ENCODE data around the gene CYP1A1.
A peak's percentile ranks its signal among the peaks of the same experiment; 100 is the strongest.
"Not testable (repeated sequence)": the region's sequence is repeated elsewhere in the genome, so short reads cannot be mapped to it uniquely, and the experiment has no call there.

CYP1A1 gene

DNA sequence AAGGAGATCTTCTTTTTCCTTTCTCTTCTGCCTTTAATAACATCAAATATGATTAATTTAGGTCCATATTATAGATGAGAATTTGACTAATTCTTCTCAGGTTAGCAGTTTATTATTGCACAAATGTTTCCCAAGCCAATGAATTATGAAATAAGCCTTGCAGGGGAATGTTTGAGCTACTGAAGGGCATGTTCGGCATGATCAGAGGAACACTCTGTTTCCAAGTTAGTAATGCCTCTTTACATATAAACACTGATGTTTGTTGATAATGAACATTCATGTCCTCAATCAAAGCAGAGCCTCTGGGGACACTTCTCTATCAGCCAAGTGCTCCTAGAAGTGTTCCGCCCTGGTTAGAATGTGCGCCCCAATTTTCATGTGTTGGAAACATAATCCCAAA, 10.0 kb upstream of the CYP1A1 start:
- no peak overlapping the region for H3K27ac ChIP-seq (ENCODE audit: low read length)
- no peaks in the 10 kb centered on the region for H3K27me3 ChIP-seq (ENCODE audit: control insufficient read depth, insufficient read depth, low read length)
- DNase-seq (ENCODE audit: low read depth, low spot score), result no peak
- no peak overlapping the region for H3K4me3 ChIP-seq (ENCODE audit: low read length)
- H3K9me3 ChIP-seq (ENCODE audit: control insufficient read depth, insufficient read depth, low read length), result no peaks in the 10 kb centered on the region
- WGBS (ENCODE audit: insufficient coverage, insufficient read length), result no CpG with 5 or more reads among the region's 3 CpGs
- H3K36me3 ChIP-seq (ENCODE audit: control insufficient read depth, insufficient read depth, low read length), result no peaks in the 10 kb centered on the region
- H3K4me1 ChIP-seq (ENCODE audit: control insufficient read depth, insufficient read depth, low read length), result no peaks in the 10 kb centered on the region

DNA sequence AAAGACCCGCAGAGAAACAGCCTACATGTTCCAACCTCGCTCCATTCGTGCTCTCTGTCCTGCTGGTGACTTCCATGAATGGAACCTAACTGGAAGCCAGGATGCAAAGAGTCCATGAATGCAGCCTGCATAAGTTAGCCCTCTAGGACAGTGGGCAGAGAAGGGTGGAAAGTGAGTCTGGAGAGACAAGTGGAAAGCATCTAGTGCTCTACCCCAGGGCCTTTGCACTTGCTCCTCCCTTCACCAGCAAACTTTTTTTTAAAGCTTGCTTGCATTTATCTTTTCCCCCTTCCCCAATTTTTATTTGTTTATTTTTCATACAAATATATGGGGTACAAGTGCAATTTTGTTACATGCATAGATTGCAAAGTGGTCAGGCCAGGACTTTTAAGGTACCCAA, 7.9 kb upstream of the CYP1A1 start:
- Histone ChIP-seq H3K27me3 (ENCODE audit: control insufficient read depth, insufficient read depth, low read length) (no peaks in the 10 kb centered on the region), H3K27ac (ENCODE audit: low read length) (no peak overlapping the region), H3K4me1 (ENCODE audit: control insufficient read depth, insufficient read depth, low read length) (no peaks in the 10 kb centered on the region), H3K4me3 (ENCODE audit: low read length) (no peak overlapping the region), H3K9me3 (ENCODE audit: control insufficient read depth, insufficient read depth, low read length) (no peaks in the 10 kb centered on the region), H3K36me3 (ENCODE audit: control insufficient read depth, insufficient read depth, low read length) (no peaks in the 10 kb centered on the region)
- DNase-seq (ENCODE audit: low read depth, low spot score), result no peak
- no CpG with 5 or more reads among the region's 3 CpGs for WGBS (ENCODE audit: insufficient coverage, insufficient read length)

DNA sequence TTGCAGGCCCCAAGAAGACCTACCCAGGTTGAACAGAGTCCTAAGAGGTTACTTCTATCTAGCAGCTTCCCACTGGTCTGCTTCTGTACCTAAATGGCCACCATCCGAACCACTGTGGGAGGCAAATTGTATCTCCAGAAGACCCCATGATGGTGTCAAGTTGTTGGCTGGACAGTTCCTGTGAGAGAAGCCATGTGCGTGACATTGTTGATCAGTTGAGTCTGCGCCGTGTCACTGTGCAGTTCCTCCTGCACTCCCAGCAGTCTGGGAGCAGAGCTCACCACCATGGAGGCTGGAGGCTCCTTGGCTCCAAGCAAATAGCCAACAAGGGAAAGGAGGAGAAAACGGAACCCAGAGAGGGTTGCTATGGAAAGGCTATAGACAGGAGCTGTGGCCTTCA, 7.5 kb upstream of the CYP1A1 start:
- Histone ChIP-seq H3K9me3 (ENCODE audit: control insufficient read depth, insufficient read depth, low read length) (no peaks in the 10 kb centered on the region), H3K4me1 (ENCODE audit: control insufficient read depth, insufficient read depth, low read length) (no peaks in the 10 kb centered on the region), H3K4me3 (ENCODE audit: low read length) (no peak overlapping the region), H3K27me3 (ENCODE audit: control insufficient read depth, insufficient read depth, low read length) (no peaks in the 10 kb centered on the region), H3K36me3 (ENCODE audit: control insufficient read depth, insufficient read depth, low read length) (no peaks in the 10 kb centered on the region), H3K27ac (ENCODE audit: low read length) (no peak overlapping the region)
- WGBS (ENCODE audit: insufficient coverage, insufficient read length), result no CpG with 5 or more reads among the region's 5 CpGs
- no peak for DNase-seq (ENCODE audit: low read depth, low spot score)

DNA sequence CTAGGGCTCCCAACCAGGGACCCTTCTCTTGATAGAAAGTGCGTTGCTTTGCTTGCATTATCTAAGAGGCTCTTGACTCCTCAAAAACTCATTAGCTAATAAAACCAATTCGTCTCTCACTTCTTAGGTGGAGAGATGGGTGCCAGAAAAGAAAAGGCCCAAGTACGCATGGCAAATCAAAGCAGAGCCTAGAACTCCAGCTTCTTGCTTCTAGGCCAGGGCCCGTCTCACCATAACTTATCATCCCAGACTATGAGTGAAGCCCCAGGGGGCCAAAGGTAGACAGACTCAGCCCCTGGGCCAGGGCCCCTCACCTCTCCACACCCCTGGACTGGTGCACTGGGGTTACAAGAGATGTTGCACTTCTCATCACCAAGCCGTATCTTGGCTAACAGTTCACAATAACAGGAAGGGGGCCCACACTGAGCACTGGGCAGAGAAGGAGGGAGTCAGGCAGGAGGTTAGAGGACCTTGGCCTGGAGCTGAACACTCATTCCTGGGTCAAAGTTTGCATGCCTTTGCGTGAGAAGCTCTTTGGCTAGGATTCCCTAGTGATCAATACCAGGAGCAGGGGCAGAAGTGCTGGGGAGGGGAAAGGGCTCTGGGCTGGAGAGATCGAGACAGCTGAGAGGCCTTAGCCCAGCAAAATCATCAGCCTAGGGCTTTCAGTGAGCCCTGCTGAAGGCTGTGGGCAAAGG, 5.4 kb upstream of the CYP1A1 start:
- WGBS (ENCODE audit: insufficient coverage, insufficient read length), result no CpG with 5 or more reads among the region's 7 CpGs
- H3K9me3 ChIP-seq (ENCODE audit: control insufficient read depth, insufficient read depth, low read length), result no peaks in the 10 kb centered on the region
- H3K36me3 ChIP-seq (ENCODE audit: control insufficient read depth, insufficient read depth, low read length), result no peaks in the 10 kb centered on the region; the same call in 1 of the 2 replicates
- H3K4me1 ChIP-seq (ENCODE audit: control insufficient read depth, insufficient read depth, low read length), result peaks cover 3% of the 10 kb centered on the region; the same call in 1 of the 2 replicates
- no peak overlapping the region for H3K4me3 ChIP-seq (ENCODE audit: low read length)
- H3K27ac ChIP-seq (ENCODE audit: low read length), result no peak overlapping the region
- H3K27me3 ChIP-seq (ENCODE audit: control insufficient read depth, insufficient read depth, low read length), result peaks cover 7% of the 10 kb centered on the region
- DNase-seq (ENCODE audit: low read depth, low spot score), result no peak

DNA sequence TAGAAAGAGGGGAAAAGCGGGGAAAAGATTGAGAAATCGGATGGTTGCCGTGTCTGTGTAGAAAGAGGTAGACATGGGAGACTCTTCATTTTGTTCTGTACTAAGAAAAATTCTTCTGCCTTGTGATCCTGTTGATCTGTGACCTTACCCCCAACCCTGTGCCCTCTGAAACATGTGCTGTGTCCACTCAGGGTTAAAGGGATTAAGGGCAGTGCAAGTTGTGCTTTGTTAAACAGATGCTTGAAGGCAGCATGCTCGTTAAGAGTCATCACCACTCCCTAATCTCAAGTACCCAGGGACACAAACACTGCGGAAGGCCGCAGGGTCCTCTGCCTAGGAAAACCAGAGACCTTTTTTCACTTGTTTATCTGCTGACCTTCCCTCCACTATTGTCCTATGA, 4.0 kb upstream of the CYP1A1 start:
- H3K9me3 ChIP-seq (ENCODE audit: control insufficient read depth, insufficient read depth, low read length); DNase-seq (ENCODE audit: low read depth, low spot score); H3K4me3 ChIP-seq (ENCODE audit: low read length); H3K27ac ChIP-seq (ENCODE audit: low read length); H3K27me3 ChIP-seq (ENCODE audit: control insufficient read depth, insufficient read depth, low read length); H3K4me1 ChIP-seq (ENCODE audit: control insufficient read depth, insufficient read depth, low read length); H3K36me3 ChIP-seq (ENCODE audit: control insufficient read depth, insufficient read depth, low read length): not testable (repeated sequence)
- no CpG with 5 or more reads among the region's 6 CpGs for WGBS (ENCODE audit: insufficient coverage, insufficient read length)

DNA sequence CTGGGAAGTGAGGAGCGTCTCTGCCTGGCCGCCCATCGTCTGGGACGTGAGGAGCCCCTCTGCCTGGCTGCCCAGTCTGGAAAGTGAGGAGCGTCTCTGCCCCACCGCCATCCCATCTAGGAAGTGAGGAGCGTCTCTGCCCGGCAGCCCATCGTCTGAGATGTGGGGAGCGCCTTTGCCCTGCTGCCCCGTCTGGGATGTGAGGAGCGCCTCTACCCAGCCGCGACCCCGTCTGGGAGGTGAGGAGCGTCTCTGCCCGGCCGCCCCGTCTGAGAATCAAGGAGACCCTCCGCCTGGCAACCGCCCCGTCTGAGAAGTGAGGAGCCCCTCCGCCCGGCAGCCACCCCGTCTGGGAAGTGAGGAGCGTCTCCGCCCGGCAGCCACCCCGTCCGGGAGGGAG, 3.4 kb upstream of the CYP1A1 start:
- no CpG with 5 or more reads among the region's 30 CpGs for WGBS (ENCODE audit: insufficient coverage, insufficient read length)

DNA sequence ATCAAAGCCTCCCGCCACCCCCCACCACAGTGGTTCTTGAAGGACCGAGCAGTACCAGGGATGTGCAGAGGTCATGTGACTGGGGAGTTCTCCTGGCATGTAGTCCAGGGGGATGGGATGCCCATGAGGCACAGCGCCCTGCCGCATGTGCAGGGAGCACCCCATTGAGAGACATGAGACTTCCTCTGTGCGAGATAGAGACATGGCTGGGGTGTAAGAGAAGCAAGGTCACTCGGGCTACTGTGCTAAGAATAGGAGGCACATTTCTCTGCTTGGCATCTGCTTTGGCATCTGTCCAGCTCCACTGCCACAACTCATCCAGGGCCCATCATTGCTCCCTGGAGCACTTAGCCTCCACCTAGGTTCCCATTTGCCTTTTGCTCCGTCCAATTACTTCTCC, 2.4 kb upstream of the CYP1A1 start:
- Histone ChIP-seq H3K4me3 (ENCODE audit: low read length) (no peak overlapping the region), H3K4me1 (ENCODE audit: control insufficient read depth, insufficient read depth, low read length) (peaks cover 5% of the 10 kb centered on the region; the same call in 1 of the 2 replicates), H3K27me3 (ENCODE audit: control insufficient read depth, insufficient read depth, low read length) (peaks cover 7% of the 10 kb centered on the region), H3K27ac (ENCODE audit: low read length) (no peak overlapping the region), H3K9me3 (ENCODE audit: control insufficient read depth, insufficient read depth, low read length) (no peaks in the 10 kb centered on the region), H3K36me3 (ENCODE audit: control insufficient read depth, insufficient read depth, low read length) (no peaks in the 10 kb centered on the region; the same call in 1 of the 2 replicates)
- WGBS (ENCODE audit: insufficient coverage, insufficient read length), result no CpG with 5 or more reads among the region's 7 CpGs
- DNase-seq (ENCODE audit: low read depth, low spot score), result no peak

More for the DNA sequence above, 3.4 kb upstream of the CYP1A1 start:
- H3K27me3 ChIP-seq (ENCODE audit: control insufficient read depth, insufficient read depth, low read length); DNase-seq (ENCODE audit: low read depth, low spot score); H3K9me3 ChIP-seq (ENCODE audit: control insufficient read depth, insufficient read depth, low read length); H3K36me3 ChIP-seq (ENCODE audit: control insufficient read depth, insufficient read depth, low read length); H3K27ac ChIP-seq (ENCODE audit: low read length); H3K4me3 ChIP-seq (ENCODE audit: low read length); H3K4me1 ChIP-seq (ENCODE audit: control insufficient read depth, insufficient read depth, low read length): not testable (repeated sequence)

DNA sequence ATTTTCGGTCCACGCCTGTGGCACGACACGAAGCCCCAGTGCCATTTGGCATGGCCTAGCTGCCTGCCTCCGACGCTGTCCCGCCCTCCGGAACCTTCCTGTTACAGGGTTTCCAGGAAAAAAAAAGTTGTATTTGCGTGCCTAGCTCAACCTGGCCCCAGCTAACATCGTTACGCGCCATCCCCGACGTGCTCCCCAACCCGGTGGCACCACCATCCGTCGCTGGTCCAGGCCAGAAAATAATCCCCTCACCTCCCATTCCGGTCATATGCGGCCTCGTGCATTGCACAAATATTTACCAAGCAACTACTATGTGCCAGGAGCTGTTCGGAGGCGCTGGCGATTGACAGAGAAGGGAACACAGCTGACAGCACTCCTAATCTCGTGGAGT, 1.4 kb upstream of the CYP1A1 start:
- H3K36me3 ChIP-seq (ENCODE audit: control insufficient read depth, insufficient read depth, low read length), result no peaks in the 10 kb centered on the region; the same call in 1 of the 2 replicates
- peaks cover 7% of the 10 kb centered on the region for H3K27me3 ChIP-seq (ENCODE audit: control insufficient read depth, insufficient read depth, low read length)
- no peak overlapping the region for H3K27ac ChIP-seq (ENCODE audit: low read length)
- no CpG with 5 or more reads among the region's 24 CpGs for WGBS (ENCODE audit: insufficient coverage, insufficient read length)
- peak overlapping the region; percentile 37; the same call in 1 of the 2 replicates for H3K4me3 ChIP-seq (ENCODE audit: low read length)
- H3K9me3 ChIP-seq (ENCODE audit: control insufficient read depth, insufficient read depth, low read length), result no peaks in the 10 kb centered on the region
- DNase-seq (ENCODE audit: low read depth, low spot score), result no peak
- peaks cover 5% of the 10 kb centered on the region; the same call in 1 of the 2 replicates for H3K4me1 ChIP-seq (ENCODE audit: control insufficient read depth, insufficient read depth, low read length)

DNA sequence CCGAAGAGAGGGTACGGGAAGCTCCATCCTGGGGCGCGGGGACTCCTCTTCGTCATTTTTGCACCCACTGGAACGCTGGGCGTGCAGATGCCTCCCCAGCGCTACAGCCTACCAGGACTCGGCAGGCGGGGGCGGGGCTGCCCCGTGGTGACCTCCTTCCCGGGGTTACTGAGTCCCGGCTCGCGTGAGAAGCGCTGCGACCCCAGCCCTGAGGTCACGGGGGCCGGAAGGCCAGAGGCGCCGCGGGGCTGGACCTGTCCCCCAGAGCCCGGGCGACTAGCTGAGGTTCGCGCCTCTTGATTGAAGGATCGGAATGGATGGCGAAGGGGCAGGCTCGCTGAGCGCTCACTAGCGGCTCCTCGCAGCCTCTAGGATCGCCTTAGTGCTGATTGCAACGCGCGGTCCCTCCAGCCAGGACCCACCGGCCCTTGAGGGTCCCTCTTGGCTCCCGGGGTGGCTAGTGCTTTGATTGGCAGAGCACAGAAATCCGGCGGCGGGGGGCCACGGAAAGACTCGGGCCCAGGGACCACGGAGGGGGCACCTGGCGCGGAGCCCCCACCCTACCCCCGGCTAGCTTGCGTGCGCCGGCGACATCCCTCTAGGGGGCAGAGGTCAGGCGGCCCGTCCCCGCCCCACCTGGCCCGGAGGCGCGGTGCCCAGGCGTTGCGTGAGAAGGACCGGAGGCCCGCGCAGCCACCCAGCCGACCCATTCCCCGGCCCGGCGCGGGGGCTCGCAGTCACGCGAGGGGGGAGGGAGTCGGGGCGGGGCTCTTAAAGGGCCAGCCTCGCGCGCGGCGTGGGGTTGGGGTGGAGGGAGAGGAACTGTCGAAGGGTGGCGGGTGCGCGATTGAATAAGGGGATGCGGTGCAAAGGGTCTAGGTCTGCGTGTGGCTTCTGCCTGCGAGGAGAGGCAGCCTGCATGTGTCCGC, 781 bp upstream of the CYP1A1 start:
- H3K27ac ChIP-seq (ENCODE audit: low read length), result no peak overlapping the region
- peak overlapping the region; percentile 37; the same call in 1 of the 2 replicates for H3K4me3 ChIP-seq (ENCODE audit: low read length)
- H3K4me1 ChIP-seq (ENCODE audit: control insufficient read depth, insufficient read depth, low read length), result peaks cover 5% of the 10 kb centered on the region; the same call in 1 of the 2 replicates
- H3K36me3 ChIP-seq (ENCODE audit: control insufficient read depth, insufficient read depth, low read length), result no peaks in the 10 kb centered on the region; the same call in 1 of the 2 replicates
- no peaks in the 10 kb centered on the region for H3K9me3 ChIP-seq (ENCODE audit: control insufficient read depth, insufficient read depth, low read length)
- no CpG with 5 or more reads among the region's 86 CpGs for WGBS (ENCODE audit: insufficient coverage, insufficient read length)
- no peak for DNase-seq (ENCODE audit: low read depth, low spot score)
- peaks cover 7% of the 10 kb centered on the region for H3K27me3 ChIP-seq (ENCODE audit: control insufficient read depth, insufficient read depth, low read length)

DNA sequence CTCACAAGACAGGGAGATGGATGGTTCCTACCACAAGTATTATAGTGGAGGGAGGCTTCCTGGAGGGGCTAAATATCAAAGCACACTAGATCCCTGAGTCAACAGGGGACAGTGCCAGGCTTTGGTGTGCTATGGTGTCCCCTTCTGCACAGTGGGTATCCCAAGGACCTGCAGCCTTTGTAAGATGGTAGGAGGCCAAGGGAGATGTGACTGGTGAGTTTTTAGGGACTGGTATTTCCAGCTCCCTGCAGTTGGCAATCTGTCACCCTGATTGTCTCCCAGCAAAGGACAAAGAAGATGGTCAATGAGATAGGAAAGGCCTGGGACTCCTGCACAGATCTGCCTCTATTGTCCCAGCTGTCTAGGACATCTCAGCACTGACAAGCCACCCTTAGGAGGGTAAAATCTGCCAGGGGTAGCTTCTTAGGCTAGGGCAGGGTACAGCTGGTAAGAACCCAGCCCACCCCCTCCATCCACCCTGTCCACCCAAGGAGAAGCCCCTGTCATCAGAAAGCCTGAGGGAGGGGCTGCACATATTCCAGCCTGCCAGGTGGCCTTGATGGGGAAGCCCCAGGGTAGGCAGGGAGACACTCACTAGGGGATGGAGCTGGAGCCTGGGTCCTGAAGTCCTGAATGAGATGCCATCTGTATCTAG, 631 bp downstream of the CYP1A1 start:
- Histone ChIP-seq H3K9me3 (ENCODE audit: control insufficient read depth, insufficient read depth, low read length) (no peaks in the 10 kb centered on the region), H3K4me1 (ENCODE audit: control insufficient read depth, insufficient read depth, low read length) (peaks cover 5% of the 10 kb centered on the region; the same call in 1 of the 2 replicates), H3K27ac (ENCODE audit: low read length) (no peak overlapping the region), H3K27me3 (ENCODE audit: control insufficient read depth, insufficient read depth, low read length) (peaks cover 7% of the 10 kb centered on the region), H3K4me3 (ENCODE audit: low read length) (no peak overlapping the region), H3K36me3 (ENCODE audit: control insufficient read depth, insufficient read depth, low read length) (no peaks in the 10 kb centered on the region; the same call in 1 of the 2 replicates)
- DNase-seq (ENCODE audit: low read depth, low spot score), result no peak
